NB4 (cell line): ENCODE results near the gene GP1BB.

Experiments used
- CTCF ChIP-seq: IDR thresholded peaks from one replicate; pipeline ENCODE4 v1.5.1; 2012; ENCODE audit warnings: low read depth, low read length
- MYC ChIP-seq: IDR thresholded peaks from 2 replicates; pipeline ENCODE4 v1.6.1; 2011; ENCODE audit warnings: low read depth, low read length
- POLR2A ChIP-seq: IDR thresholded peaks from 2 replicates; pipeline ENCODE4 v1.6.1; 2011; ENCODE audit warnings: mild to moderate bottlenecking; ENCODE audit not compliant: insufficient read length; ENCODE audit errors: extremely low read depth
- TF ChIP-seq, protein P1 (sequence below): IDR thresholded peaks from 2 replicates; pipeline ENCODE4 v1.6.1; 2011; ENCODE audit warnings: low read depth, low read length

GRCh38 chr22:19674929-19675253 is 48.4 kb upstream of the GP1BB start:
- TF ChIP-seq CTCF (no peak), POLR2A (no peak), MYC (no peak)
- TF ChIP-seq, protein P1, sequence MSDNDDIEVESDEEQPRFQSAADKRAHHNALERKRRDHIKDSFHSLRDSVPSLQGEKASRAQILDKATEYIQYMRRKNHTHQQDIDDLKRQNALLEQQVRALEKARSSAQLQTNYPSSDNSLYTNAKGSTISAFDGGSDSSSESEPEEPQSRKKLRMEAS: no peak
